HepG2 (cell line): ENCODE data around the gene PEX14. TPM values are rescaled to one million over a fixed set of nuclear protein-coding genes. Genes with fewer than 3 reads are reported as not detected.

Experiments used
- ARID5B ChIP-seq: IDR thresholded peaks from 2 replicates; pipeline ENCODE4 v1.4.0; 2020; ENCODE audit warnings: mild to moderate bottlenecking, missing genetic modification reagents
- DNMT3B ChIP-seq: conservative IDR thresholded peaks from 2 replicates; pipeline ENCODE4 v1.6.1; 2016; ENCODE audit warnings: missing biosample characterization, control low read depth
- FOXO1 ChIP-seq: sonication (generic); formaldehyde crosslinking; IDR thresholded peaks from 2 replicates; pipeline ENCODE4 v1.4.0; 2020; ENCODE audit warnings: missing genetic modification reagents
- FOXP1 ChIP-seq, 2 experiments: fragments of 450-650 bp in 1 of 2; IDR thresholded peaks; 2 replicates each; pipeline ENCODE4 v1.6.1; 2017 to 2018; ENCODE audit warnings: antibody characterized with exemption in 1 of 2
- HDAC1 ChIP-seq: sonication (generic); formaldehyde crosslinking; IDR thresholded peaks from 2 replicates; pipeline ENCODE4 v1.5.1; 2020; ENCODE audit warnings: mild to moderate bottlenecking, missing genetic modification reagents
- HNF4A ChIP-seq: sonication (generic); formaldehyde crosslinking; IDR thresholded peaks from 2 replicates; pipeline ENCODE4 v1.4.0; 2020; ENCODE audit warnings: missing genetic modification reagents
- NCOA2 ChIP-seq: sonication (generic); formaldehyde crosslinking; IDR thresholded peaks from 2 replicates; pipeline ENCODE4 v1.8.0; 2022; ENCODE audit warnings: inconsistent platforms
- PATZ1 ChIP-seq: sonication (generic); formaldehyde crosslinking; IDR thresholded peaks from 2 replicates; pipeline ENCODE4 v1.4.0; 2020; ENCODE audit warnings: missing genetic modification reagents
- SIX4 ChIP-seq: sonication (generic); formaldehyde crosslinking; IDR thresholded peaks from 2 replicates; pipeline ENCODE4 v1.4.0; 2020; ENCODE audit warnings: missing genetic modification reagents
- SOX5 ChIP-seq: IDR thresholded peaks from 2 replicates; pipeline ENCODE4 v1.6.1; 2016; ENCODE audit warnings: borderline replicate concordance
- SRSF4 ChIP-seq: fragments of 200-400 bp; formaldehyde crosslinking; IDR thresholded peaks from one replicate; pipeline ENCODE4 v1.6.1; 2018; ENCODE audit warnings: mild to moderate bottlenecking, low read depth, low read length, moderate library complexity; ENCODE audit not compliant: poor library complexity, severe bottlenecking
- ZBTB7B ChIP-seq: sonication (generic); formaldehyde crosslinking; IDR thresholded peaks from 2 replicates; pipeline ENCODE4 v1.4.0; 2020; ENCODE audit warnings: missing genetic modification reagents
- ZNF124 ChIP-seq: sonication (generic); formaldehyde crosslinking; IDR thresholded peaks from 2 replicates; pipeline ENCODE4 v1.4.0; 2020; ENCODE audit warnings: missing genetic modification reagents
- ZNF501 ChIP-seq: sonication (generic); formaldehyde crosslinking; IDR thresholded peaks from 2 replicates; pipeline ENCODE4 v1.5.1; 2020; ENCODE audit warnings: mild to moderate bottlenecking, moderate library complexity, missing genetic modification reagents
- ZNF703 ChIP-seq: sonication (generic); formaldehyde crosslinking; IDR thresholded peaks from 2 replicates; pipeline ENCODE4 v1.5.1; 2020; ENCODE audit warnings: missing genetic modification reagents, mild to moderate bottlenecking, moderate library complexity, borderline replicate concordance
- ZSCAN22 ChIP-seq: sonication (generic); formaldehyde crosslinking; IDR thresholded peaks from 2 replicates; pipeline ENCODE4 v1.4.0; 2020; ENCODE audit warnings: mild to moderate bottlenecking, missing genetic modification reagents
- polyA plus RNA-seq, 8 experiments: library from polyadenylated mRNA; depleted of rRNA in 3 of 8; stranded (reverse) in 7 of 8; unstranded in 1 of 8; fragments of >200 nt; fragmentation: Illumina TruSeq in 4 of 8; extraction: Trizol in 4 of 8; gene quantifications; 2 replicates each; pipeline versions ENCODE4 v1.2.1 to v1.2.3, GENCODE V29; 2011 to 2016; ENCODE audit warnings: low read depth in 4 of 8, missing spikeins in 1 of 8, mixed read lengths in 1 of 8; ENCODE audit not compliant: insufficient read depth in 1 of 8
- total RNA-seq, 5 experiments: library from RNA; depleted of rRNA; stranded (reverse); fragments of >200 nt; fragmentation: Illumina TruSeq; extraction: Trizol; gene quantifications; 2 replicates each; pipeline ENCODE4 v1.2.3, GENCODE V29; 2016; ENCODE audit warnings: low read depth in 1 of 5
- TF ChIP-seq, protein P1 (sequence below): sonication (generic); formaldehyde crosslinking; conservative IDR thresholded peaks from 2 replicates; pipeline ENCODE4 v1.4.0; 2020; ENCODE audit warnings: mild to moderate bottlenecking, missing genetic modification reagents, moderate library complexity
- TF ChIP-seq, protein P2 (sequence below): sonication (generic); formaldehyde crosslinking; IDR thresholded peaks from 2 replicates; pipeline ENCODE4 v1.9.0; 2022; ENCODE audit warnings: low read depth, missing genetic modification reagents

PEX14 gene
- total and polyA plus RNA-seq, 2 of the 13 experiments (the other 11 are each of a cell fraction or from before 2014, with no cell fraction given): 6.5 to 9.9 TPM

GRCh38 chr1:10515976-10516750 is 41.4 kb downstream of the PEX14 start (continued):
- no peak for TF ChIP-seq DNMT3B (CRISPR knock-in tag)
- no peak for TF ChIP-seq SOX5 (CRISPR knock-in tag)
- peak; percentile 15; the same call in 1 of the 2 replicates for TF ChIP-seq PATZ1
- peak; percentile 33; the same call in 1 of the 2 replicates for TF ChIP-seq ZNF501 (CRISPR knock-in tag)
- TF ChIP-seq FOXO1 (CRISPR knock-in tag): 0 out of 2 replicates have a peak, but pooled peaks have one; percentile 28
- 0 out of 2 replicates have a peak, but pooled peaks have one; percentile 19 for TF ChIP-seq NCOA2
- no peak for TF ChIP-seq SRSF4
- TF ChIP-seq ZBTB7B (CRISPR knock-in tag): peak; percentile 36; the same call in 1 of the 2 replicates
- peak; percentile 46; the same call in 1 of the 2 replicates for TF ChIP-seq HNF4A (CRISPR knock-in tag)
- TF ChIP-seq, protein P1, sequence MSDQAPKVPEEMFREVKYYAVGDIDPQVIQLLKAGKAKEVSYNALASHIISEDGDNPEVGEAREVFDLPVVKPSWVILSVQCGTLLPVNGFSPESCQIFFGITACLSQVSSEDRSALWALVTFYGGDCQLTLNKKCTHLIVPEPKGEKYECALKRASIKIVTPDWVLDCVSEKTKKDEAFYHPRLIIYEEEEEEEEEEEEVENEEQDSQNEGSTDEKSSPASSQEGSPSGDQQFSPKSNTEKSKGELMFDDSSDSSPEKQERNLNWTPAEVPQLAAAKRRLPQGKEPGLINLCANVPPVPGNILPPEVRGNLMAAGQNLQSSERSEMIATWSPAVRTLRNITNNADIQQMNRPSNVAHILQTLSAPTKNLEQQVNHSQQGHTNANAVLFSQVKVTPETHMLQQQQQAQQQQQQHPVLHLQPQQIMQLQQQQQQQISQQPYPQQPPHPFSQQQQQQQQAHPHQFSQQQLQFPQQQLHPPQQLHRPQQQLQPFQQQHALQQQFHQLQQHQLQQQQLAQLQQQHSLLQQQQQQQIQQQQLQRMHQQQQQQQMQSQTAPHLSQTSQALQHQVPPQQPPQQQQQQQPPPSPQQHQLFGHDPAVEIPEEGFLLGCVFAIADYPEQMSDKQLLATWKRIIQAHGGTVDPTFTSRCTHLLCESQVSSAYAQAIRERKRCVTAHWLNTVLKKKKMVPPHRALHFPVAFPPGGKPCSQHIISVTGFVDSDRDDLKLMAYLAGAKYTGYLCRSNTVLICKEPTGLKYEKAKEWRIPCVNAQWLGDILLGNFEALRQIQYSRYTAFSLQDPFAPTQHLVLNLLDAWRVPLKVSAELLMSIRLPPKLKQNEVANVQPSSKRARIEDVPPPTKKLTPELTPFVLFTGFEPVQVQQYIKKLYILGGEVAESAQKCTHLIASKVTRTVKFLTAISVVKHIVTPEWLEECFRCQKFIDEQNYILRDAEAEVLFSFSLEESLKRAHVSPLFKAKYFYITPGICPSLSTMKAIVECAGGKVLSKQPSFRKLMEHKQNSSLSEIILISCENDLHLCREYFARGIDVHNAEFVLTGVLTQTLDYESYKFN (CRISPR knock-in tag): peak; percentile 51; the same call in 1 of the 2 replicates
- no peak for TF ChIP-seq FOXP1 (IDR thresholded peaks at IDR 0.05)
- TF ChIP-seq FOXP1 (CRISPR knock-in tag; IDR thresholded peaks at IDR 0.05): no peak
- TF ChIP-seq ZSCAN22 (CRISPR knock-in tag): 0 out of 2 replicates have a peak, but pooled peaks have one; percentile 50
- TF ChIP-seq ARID5B (CRISPR knock-in tag): 0 out of 2 replicates have a peak, but pooled peaks have one; percentile 16
- TF ChIP-seq SIX4: no peak
- TF ChIP-seq HDAC1: peak; percentile 57; the same call in 1 of the 2 replicates
- TF ChIP-seq ZNF124 (CRISPR knock-in tag): no peak
- TF ChIP-seq, protein P2, sequence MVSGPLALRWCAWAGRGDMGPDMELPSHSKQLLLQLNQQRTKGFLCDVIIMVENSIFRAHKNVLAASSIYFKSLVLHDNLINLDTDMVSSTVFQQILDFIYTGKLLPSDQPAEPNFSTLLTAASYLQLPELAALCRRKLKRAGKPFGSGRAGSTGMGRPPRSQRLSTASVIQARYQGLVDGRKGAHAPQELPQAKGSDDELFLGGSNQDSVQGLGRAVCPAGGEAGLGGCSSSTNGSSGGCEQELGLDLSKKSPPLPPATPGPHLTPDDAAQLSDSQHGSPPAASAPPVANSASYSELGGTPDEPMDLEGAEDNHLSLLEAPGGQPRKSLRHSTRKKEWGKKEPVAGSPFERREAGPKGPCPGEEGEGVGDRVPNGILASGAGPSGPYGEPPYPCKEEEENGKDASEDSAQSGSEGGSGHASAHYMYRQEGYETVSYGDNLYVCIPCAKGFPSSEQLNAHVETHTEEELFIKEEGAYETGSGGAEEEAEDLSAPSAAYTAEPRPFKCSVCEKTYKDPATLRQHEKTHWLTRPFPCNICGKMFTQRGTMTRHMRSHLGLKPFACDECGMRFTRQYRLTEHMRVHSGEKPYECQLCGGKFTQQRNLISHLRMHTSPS (CRISPR knock-in tag): no peak
- TF ChIP-seq ZNF703 (CRISPR knock-in tag): no peak
